NCI-H446 treated with DMSO at 0.1 percent for 48 hours (cell line): ENCODE data around the gene PYROXD2.
"Not testable (repeated sequence)": the region's sequence is repeated elsewhere in the genome, so short reads cannot be mapped to it uniquely, and the experiment has no call there.

Experiments
- DNase-seq: peaks from one replicate; lab custom pipeline; 2025; lab: John Stamatoyannopoulos, UW

PYROXD2 gene

DNA sequence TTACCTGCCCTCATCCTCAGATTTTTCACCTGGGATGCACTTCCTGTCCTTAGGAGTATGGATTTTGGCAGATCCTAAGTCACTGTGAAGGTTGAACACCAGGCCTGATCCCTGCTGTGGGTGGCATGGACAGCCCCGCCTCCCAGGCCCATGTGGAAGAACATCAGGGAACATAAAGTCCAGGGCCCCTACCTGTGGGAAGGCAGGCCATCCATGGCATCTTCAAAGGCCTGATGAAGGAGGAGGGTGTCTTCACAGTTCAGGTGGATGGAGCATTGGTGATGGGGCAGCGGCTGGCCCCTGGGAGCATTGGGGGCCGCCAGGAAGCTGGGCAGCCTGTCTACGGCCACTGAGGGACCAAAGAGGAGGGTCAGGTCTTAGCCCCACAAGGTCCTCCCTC is 24.6 kb downstream of the PYROXD2 start:
- no peak for DNase-seq

DNA sequence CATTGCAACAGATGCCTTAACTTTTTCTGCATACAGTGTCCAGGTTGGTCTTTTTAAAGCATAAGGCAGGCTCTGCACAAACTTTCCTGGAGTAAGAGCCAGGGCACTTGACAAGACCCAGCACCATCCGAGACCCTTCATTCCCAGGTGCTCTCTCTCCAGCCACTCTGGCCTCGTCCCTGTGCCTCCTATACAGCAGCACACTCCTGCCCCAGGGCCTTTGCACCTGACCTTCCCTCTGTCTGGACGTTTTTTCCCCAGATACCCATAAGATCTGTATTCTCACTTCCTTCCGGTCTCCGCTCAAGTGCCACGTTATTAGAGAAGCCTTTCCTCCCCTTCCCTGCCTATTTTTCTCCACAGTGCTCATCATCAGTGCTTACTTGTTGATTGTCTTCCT is 25.6 kb downstream of the PYROXD2 start:
- no peak for DNase-seq

GRCh38 chr10:98388101-98388655 is 26.8 kb downstream of the PYROXD2 start:
- DNase-seq: no peak

DNA sequence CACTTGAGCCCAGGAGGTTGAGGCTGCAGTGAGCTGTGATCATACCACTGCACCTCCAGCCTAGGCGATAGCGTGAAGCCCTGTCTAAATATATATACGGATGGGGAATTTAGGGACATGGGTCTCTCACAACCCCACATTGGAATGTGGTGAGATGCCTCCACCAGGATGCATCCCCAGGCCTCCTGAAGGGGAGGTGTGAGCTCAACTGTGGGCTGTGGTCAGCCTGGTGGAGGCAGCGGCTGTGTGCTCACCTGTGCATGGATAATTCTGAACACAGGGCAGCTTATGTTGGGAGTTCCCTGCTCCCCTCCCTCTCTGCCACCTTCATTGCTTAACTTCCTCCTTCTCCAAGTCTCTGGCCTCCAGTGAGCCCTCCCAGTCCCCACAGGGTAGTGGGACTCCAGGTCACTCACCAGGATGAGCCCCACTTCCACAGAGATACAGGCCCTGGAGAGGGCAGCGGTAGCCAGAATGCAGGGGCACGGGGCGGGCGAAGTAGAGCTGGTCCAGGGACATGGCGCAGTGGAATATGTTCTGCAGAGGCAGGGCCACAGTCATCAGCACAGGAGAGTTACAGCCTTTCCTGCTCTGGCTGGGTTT is 30.4 kb downstream of the PYROXD2 start:
- DNase-seq: no peak

- no peak for DNase-seq
Observed at GRCh38 chr10:98383869-98384268, 31.1 kb downstream of the PYROXD2 start.

DNA sequence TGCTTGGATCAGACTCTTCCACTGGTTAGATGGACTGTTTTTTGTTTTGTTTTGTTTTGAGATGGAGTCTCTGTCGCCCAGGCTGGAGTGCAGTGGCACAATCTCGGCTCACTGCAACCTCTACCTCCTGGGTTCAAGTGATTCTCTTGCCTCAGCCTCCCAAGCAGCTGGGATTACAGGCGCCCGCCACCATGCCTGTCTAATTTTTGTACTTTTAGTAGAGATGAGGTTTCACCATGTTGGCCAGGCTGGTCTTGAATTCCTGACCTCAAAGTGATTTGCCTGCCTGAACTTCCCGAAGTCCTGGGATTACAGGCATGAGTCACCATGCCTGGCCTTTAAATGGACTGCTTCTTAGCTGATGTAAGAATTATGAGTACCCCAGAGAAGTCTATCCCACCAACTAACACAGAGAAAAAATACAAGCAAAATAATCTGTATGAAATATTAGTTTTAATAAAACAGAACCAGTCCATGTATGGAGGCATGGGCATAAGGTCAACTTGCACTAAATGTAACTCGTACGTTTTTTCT is 31.8 kb downstream of the PYROXD2 start:
- DNase-seq: not testable (repeated sequence)

- no peak for DNase-seq
Observed at GRCh38 chr10:98382691-98383101, 32.3 kb downstream of the PYROXD2 start.

- no peak for DNase-seq
Observed at GRCh38 chr10:98380493-98381339, 34.3 kb downstream of the PYROXD2 start.

DNA sequence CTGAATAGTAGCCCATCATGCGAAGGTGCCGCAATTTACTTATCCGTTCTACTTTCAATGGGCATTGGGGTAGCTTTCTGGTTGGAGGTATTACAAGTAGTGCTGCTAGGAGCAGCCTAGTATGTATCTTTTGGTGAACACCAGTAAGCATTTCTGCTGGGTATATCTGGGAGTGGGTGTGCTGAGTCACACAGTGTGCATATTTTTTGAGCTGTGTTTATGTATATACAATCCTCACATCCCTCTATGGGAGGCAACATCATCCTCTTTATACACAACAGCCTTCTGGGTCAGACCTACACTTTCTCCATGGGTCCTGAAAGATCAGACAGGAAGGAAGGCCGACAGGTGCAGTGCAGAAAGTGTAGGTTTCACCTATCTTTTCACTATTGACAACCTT is 36.3 kb downstream of the PYROXD2 start:
- DNase-seq: no peak

- no peak for DNase-seq
Observed at GRCh38 chr10:98377536-98377935, 37.4 kb downstream of the PYROXD2 start.

- no peak for DNase-seq
Observed at GRCh38 chr10:98377001-98377400, 38.0 kb downstream of the PYROXD2 start.

DNA sequence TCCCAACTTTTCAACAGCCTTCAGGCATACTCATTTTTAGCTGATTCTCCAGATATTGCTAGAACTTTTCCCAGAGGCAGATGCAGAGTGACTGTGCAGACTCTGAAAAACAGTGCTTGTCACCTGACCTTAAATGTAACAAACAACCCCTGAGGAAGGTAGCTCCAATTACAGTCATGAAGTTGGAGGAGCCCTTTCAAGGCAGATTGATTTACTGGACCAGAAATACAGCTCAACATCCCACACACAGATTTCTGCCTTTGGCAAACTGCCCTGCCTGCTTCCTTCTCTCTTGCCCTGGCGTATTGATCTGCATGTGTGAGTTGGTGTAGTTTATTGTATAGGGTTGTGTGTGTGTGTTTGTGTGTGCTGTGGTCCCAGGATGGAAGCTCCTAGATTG is 38.5 kb downstream of the PYROXD2 start:
- no peak for DNase-seq

- DNase-seq: no peak
Observed at GRCh38 chr10:98374217-98374985, 40.6 kb downstream of the PYROXD2 start.

- DNase-seq: no peak
Observed at GRCh38 chr10:98373260-98374040, 41.5 kb downstream of the PYROXD2 start.

DNA sequence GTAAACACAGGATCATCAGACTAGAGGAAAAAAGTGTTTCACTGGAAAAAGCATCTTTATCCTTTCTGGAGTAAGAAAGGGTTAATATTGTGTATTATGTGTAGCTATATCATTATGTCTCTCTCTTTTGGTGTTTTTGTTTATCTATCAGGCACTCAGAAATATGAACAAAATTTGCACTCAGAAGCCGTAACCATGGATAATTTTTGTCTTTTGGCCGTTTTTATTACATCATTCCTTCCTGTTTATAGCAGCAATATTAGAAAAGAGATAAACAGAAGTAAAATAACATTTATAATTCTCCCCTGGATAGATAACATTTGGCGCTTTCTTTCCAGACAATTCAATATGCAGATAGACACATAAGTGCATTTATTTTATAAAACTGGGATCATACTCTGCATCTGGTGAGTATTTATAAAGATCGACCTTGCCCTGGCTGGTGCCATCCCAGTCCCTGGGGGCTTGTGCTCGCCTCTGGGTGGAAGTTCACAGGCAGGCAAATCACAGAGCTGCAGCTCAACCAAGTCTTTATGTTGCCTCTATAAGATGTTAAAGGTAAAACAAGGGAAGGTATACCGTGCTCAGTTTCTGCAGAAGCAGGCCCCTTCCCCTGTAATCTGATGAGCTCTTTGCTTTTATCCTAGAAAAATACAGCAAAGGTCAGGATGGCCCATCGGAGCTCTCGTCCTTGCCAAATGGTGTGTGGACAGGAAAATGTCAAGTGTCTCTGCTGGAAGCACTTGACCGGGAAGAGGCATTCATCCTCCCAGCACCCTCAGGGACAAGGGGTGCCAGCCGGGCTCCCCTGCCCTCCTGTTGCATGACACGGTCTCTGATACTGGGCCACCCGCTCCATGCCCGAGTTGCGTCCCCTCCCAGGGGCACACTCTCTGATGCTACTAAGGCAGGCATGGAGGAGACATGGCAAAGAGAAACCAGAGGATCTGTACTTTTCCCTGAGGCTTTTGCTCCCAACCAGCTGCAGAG is 43.9 kb downstream of the PYROXD2 start:
- no peak for DNase-seq

GRCh38 chr10:98369801-98370200 is 45.2 kb downstream of the PYROXD2 start:
- DNase-seq: no peak

- no peak for DNase-seq
Observed at GRCh38 chr10:98368644-98369043, 46.3 kb downstream of the PYROXD2 start.

DNA sequence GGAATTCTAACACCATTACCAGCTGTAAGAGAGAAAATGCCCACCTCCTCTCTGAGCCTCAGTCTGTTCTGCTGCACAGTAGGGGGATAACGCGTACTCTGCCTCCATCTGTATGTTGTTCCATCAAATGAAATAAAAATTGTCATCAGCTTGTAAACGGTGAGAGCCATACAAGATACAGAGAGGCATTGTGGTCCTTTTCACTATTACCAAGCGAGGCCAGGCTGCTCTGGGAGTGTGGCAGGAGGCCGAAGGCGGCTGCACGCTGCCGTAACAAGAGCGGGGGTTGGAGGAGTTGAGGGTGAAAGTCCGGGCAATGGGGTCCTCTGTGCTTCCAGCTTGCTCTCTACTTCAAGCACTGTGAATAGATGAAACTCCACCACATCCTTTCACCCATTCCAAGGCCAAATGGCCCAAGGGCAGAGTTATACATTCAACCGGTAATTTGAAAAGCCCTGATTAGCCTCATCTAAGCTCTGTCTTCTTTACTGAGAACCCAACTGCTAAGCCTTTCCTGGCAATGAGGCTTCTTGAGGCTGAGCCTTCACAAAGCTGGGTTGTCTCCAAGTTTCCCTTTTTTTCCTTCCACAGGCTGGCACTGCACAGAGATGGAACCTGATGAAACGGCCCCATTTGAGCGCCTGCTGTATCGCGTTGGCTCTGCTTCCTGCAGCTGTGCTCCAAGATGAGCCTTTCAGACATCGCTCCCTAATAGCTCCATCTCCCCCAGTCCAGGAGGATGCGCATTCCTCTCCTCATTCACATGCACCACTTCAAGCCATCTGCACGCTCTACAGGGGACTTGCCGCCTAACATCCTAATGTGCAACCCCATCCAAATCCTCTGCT is 47.2 kb downstream of the PYROXD2 start:
- DNase-seq: peak; percentile 44

- DNase-seq: no peak
Observed at GRCh38 chr10:98366062-98366530, 48.9 kb downstream of the PYROXD2 start.
